SU-DHL-6 (cell line): Measurements from ENCODE around the gene LIPA.

Source experiments
- CTCF ChIP-seq: fragments of 200-600 bp; sonication (generic); IDR thresholded peaks from one replicate; pipeline ENCODE4 v1.5.1; 2017; ENCODE audit warnings: antibody characterized with exemption, mild to moderate bottlenecking, low read length, moderate library complexity; ENCODE audit not compliant: insufficient read depth, poor library complexity, severe bottlenecking
- EZH2phosphoT487 ChIP-seq: fragments of 200-600 bp; sonication (generic), shearing (Covaris generic); conservative IDR thresholded peaks from 2 replicates; pipeline ENCODE4 v1.6.1; 2018; ENCODE audit warnings: mild to moderate bottlenecking, antibody characterized with exemption, low read length, moderate library complexity, mixed read lengths

- TF ChIP-seq CTCF (no peak), EZH2phosphoT487 (no peak)
Observed at GRCh38 chr10:89219513-89220218, 31.9 kb downstream of the LIPA start.
